Measurements from ENCODE around the gene DTX3. TPM values are rescaled to one million over a fixed set of nuclear protein-coding genes. Genes with fewer than 3 reads are reported as not detected.
A peak's percentile ranks its signal among the peaks of the same experiment; 100 is the strongest.

Gene DTX3
- total RNA-seq, 1 experiment from 2014 or later, result 67.5 TPM

- Histone ChIP-seq H3K18ac (ENCODE audit: insufficient read length, low read depth, low read length) (no peak overlapping the region), H2BK15ac (ENCODE audit: low read depth, low read length) (no peak overlapping the region), H4K8ac (replicated peaks; ENCODE audit: insufficient read length, low read depth, low read length) (no peak overlapping the region), H3K23me2 (ENCODE audit: insufficient read length, low read depth, low read length, poor library complexity, severe bottlenecking) (peaks cover 23% of the 10 kb centered on the region), H2BK5ac (ENCODE audit: insufficient read length, low read length) (no peak overlapping the region), H4K91ac (ENCODE audit: insufficient read length, low read depth, low read length) (no peak overlapping the region), H3K4ac (ENCODE audit: low read depth, low read length) (no peak overlapping the region), H2AK5ac (ENCODE audit: insufficient read length, low read length) (no peak overlapping the region), H3K4me1 (ENCODE audit: insufficient read depth, low read length) (no peaks in the 10 kb centered on the region), H3K9ac (ENCODE audit: extremely low read depth, insufficient read length, low read length) (no peak overlapping the region), H3K56ac (ENCODE audit: insufficient read length, low read depth, low read length) (no peak overlapping the region), H3K4me2 (ENCODE audit: insufficient read depth, insufficient read length, low read length) (peak overlapping the region; percentile 89), H3K79me2 (ENCODE audit: insufficient read depth, low read length) (no peaks in the 10 kb centered on the region), H4K5ac (ENCODE audit: insufficient read length, low read depth, low read length) (no peak overlapping the region), H4K20me1 (ENCODE audit: control insufficient read depth, insufficient read depth, insufficient read length) (no peaks in the 10 kb centered on the region), H2BK120ac (ENCODE audit: low read depth, low read length, poor library complexity, severe bottlenecking) (no peak overlapping the region), H2BK20ac (ENCODE audit: low read depth, low read length, poor library complexity, severe bottlenecking) (no peak overlapping the region), H3K14ac (ENCODE audit: insufficient read depth, low read length) (no peak overlapping the region), H3K9me3 (ENCODE audit: control insufficient read depth, low read depth, low read length) (no peaks in the 10 kb centered on the region), H3K27ac (ENCODE audit: insufficient read length, low read depth, low read length) (no peak overlapping the region), H3K79me1 (ENCODE audit: insufficient read depth, low read depth, low read length, poor library complexity, severe bottlenecking) (no peaks in the 10 kb centered on the region), H2AFZ (ENCODE audit: low read length) (no peak overlapping the region), H3K23ac (ENCODE audit: insufficient read length, low read depth, low read length) (no peak overlapping the region), H2BK12ac (ENCODE audit: insufficient read length, low read depth, low read length) (no peak overlapping the region), H3K27me3 (ENCODE audit: insufficient read depth, low read length) (peaks cover 11% of the 10 kb centered on the region; the same call in 1 of the 2 replicates), H3T11ph (ENCODE audit: low read length) (no peak overlapping the region)
- TF ChIP-seq, protein P1, sequence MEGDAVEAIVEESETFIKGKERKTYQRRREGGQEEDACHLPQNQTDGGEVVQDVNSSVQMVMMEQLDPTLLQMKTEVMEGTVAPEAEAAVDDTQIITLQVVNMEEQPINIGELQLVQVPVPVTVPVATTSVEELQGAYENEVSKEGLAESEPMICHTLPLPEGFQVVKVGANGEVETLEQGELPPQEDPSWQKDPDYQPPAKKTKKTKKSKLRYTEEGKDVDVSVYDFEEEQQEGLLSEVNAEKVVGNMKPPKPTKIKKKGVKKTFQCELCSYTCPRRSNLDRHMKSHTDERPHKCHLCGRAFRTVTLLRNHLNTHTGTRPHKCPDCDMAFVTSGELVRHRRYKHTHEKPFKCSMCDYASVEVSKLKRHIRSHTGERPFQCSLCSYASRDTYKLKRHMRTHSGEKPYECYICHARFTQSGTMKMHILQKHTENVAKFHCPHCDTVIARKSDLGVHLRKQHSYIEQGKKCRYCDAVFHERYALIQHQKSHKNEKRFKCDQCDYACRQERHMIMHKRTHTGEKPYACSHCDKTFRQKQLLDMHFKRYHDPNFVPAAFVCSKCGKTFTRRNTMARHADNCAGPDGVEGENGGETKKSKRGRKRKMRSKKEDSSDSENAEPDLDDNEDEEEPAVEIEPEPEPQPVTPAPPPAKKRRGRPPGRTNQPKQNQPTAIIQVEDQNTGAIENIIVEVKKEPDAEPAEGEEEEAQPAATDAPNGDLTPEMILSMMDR (conservative IDR thresholded peaks at IDR 0.05), result no peak
- H3K9me3 Mint-ChIP-seq, result no peaks in the 10 kb centered on the region
- WGBS (ENCODE audit: extremely low coverage, insufficient read length, low lambda C conversion rate), result no CpG with 5 or more reads among the region's 23 CpGs
- H3K4me1 Mint-ChIP-seq, result peaks cover 29 to 33% of the 10 kb centered on the region in 2 experiments
- H3K27me3 Mint-ChIP-seq (ENCODE audit: low read depth), result peaks cover 25% of the 10 kb centered on the region
- DNase-seq, result no peak
- peaks cover 13 to 38% (median 30%) of the 10 kb centered on the region in 3 experiments for H3K36me3 Mint-ChIP-seq (ENCODE audit: insufficient read depth in 1 of 3, low read depth in 3 of 3)
- no peak overlapping the region; a peak in 1 of 7 replicates for H3K27ac Mint-ChIP-seq
- peak overlapping the region; percentile 75 to 88 for H3K4me3 Mint-ChIP-seq
Measured at GRCh38 chr12:57611827-57612710, 7.4 kb downstream of the DTX3 start.
